ENCODE results near the gene BIRC7. TPM values are rescaled to one million over a fixed set of nuclear protein-coding genes. Genes with fewer than 3 reads are reported as not detected.
A peak's percentile ranks its signal among the peaks of the same experiment; 100 is the strongest.

Gene BIRC7
- total RNA-seq, 1 donor from 2014 or later, result 0.50 TPM

GRCh38 chr20:63208346-63208909 is 27.3 kb upstream of the BIRC7 start:
- no peaks in the 10 kb centered on the region for H3K27me3 Mint-ChIP-seq (ENCODE audit: low read depth)
- no peak overlapping the region for H3K27ac Mint-ChIP-seq (ENCODE audit: unreplicated experiment)
- peaks cover 31% of the 10 kb centered on the region for H3K36me3 Mint-ChIP-seq (ENCODE audit: low read depth)
- no peak for DNase-seq (ENCODE audit: low spot score)
- no peak for TF ChIP-seq CTCF (IDR thresholded peaks at IDR 0.05)
- H3K9me3 Mint-ChIP-seq (ENCODE audit: low read depth), result no peaks in the 10 kb centered on the region
- no peak overlapping the region for H3K4me3 Mint-ChIP-seq (ENCODE audit: unreplicated experiment)
- peaks cover 29% of the 10 kb centered on the region for H3K4me1 Mint-ChIP-seq (ENCODE audit: low read depth)

- Mint-ChIP-seq H3K27me3 (ENCODE audit: low read depth) (no peaks in the 10 kb centered on the region), H3K4me1 (ENCODE audit: low read depth) (peaks cover 46% of the 10 kb centered on the region), H3K27ac (ENCODE audit: unreplicated experiment) (no peak overlapping the region), H3K9me3 (ENCODE audit: low read depth) (no peaks in the 10 kb centered on the region), H3K36me3 (ENCODE audit: low read depth) (peaks cover 28% of the 10 kb centered on the region), H3K4me3 (ENCODE audit: unreplicated experiment) (no peak overlapping the region)
- no peak for DNase-seq (ENCODE audit: low spot score)
- no peak for TF ChIP-seq CTCF (IDR thresholded peaks at IDR 0.05)
Measured at GRCh38 chr20:63210011-63210605, 25.6 kb upstream of the BIRC7 start.

- Mint-ChIP-seq H3K9me3 (ENCODE audit: low read depth) (no peaks in the 10 kb centered on the region), H3K36me3 (ENCODE audit: low read depth) (peaks cover 19% of the 10 kb centered on the region), H3K27ac (ENCODE audit: unreplicated experiment) (peak overlapping the region; percentile 51), H3K4me3 (ENCODE audit: unreplicated experiment) (no peak overlapping the region), H3K4me1 (ENCODE audit: low read depth) (peaks cover 56% of the 10 kb centered on the region), H3K27me3 (ENCODE audit: low read depth) (no peaks in the 10 kb centered on the region)
- no peak for TF ChIP-seq CTCF (IDR thresholded peaks at IDR 0.05)
- no peak for DNase-seq (ENCODE audit: low spot score)
Measured at GRCh38 chr20:63212393-63212730, 23.3 kb upstream of the BIRC7 start.

GRCh38 chr20:63212792-63213191 is 22.9 kb upstream of the BIRC7 start:
- no peak for TF ChIP-seq CTCF (IDR thresholded peaks at IDR 0.05)
- Mint-ChIP-seq H3K4me3 (ENCODE audit: unreplicated experiment) (no peak overlapping the region), H3K9me3 (ENCODE audit: low read depth) (no peaks in the 10 kb centered on the region), H3K36me3 (ENCODE audit: low read depth) (peaks cover 16% of the 10 kb centered on the region), H3K4me1 (ENCODE audit: low read depth) (peaks cover 56% of the 10 kb centered on the region), H3K27me3 (ENCODE audit: low read depth) (no peaks in the 10 kb centered on the region), H3K27ac (ENCODE audit: unreplicated experiment) (peak overlapping the region; percentile 73)
- DNase-seq (ENCODE audit: low spot score), result no peak

- DNase-seq (ENCODE audit: low spot score), result no peak
- Mint-ChIP-seq H3K4me1 (ENCODE audit: low read depth) (peaks cover 50% of the 10 kb centered on the region), H3K4me3 (ENCODE audit: unreplicated experiment) (peak overlapping the region; percentile 98), H3K36me3 (ENCODE audit: low read depth) (peaks cover 10% of the 10 kb centered on the region), H3K27me3 (ENCODE audit: low read depth) (no peaks in the 10 kb centered on the region), H3K27ac (ENCODE audit: unreplicated experiment) (peak overlapping the region; percentile 19), H3K9me3 (ENCODE audit: low read depth) (no peaks in the 10 kb centered on the region)
- no peak for TF ChIP-seq CTCF (IDR thresholded peaks at IDR 0.05)
Measured at GRCh38 chr20:63214514-63214913, 21.2 kb upstream of the BIRC7 start.

Data from chondrocyte (in vitro differentiated cells).